ENCODE measurements around the gene SLC35F5.
"Not testable (repeated sequence)": the region's sequence is repeated elsewhere in the genome, so short reads cannot be mapped to it uniquely, and the experiment has no call there.

The SLC35F5 gene

GRCh38 chr2:113756355-113757137 is at the start of gene SLC35F5:
Gene SLC35F5, minus strand, starts transcription at chr2:113756642. Its CDS starts 233 bp downstream, at chr2:113756409.
- peak; percentile 69 for DNase-seq (ENCODE audit: low read depth, low spot score)

- no peak for DNase-seq (ENCODE audit: low read depth, low spot score)
These were observed 42.9 kb upstream of the SLC35F5 start for GRCh38 chr2:113799375-113799774.

GRCh38 chr2:113797237-113797636 is 40.8 kb upstream of the SLC35F5 start:
- no peak for DNase-seq (ENCODE audit: low read depth, low spot score)

GRCh38 chr2:113796592-113797175 is 40.2 kb upstream of the SLC35F5 start:
- no peak for DNase-seq (ENCODE audit: low read depth, low spot score)

GRCh38 chr2:113795405-113795920 is 39.0 kb upstream of the SLC35F5 start:
- DNase-seq (ENCODE audit: low read depth, low spot score): no peak

GRCh38 chr2:113791697-113792590 is 35.5 kb upstream of the SLC35F5 start:
- no peak for DNase-seq (ENCODE audit: low read depth, low spot score)

- no peak for DNase-seq (ENCODE audit: low read depth, low spot score)
These were observed 28.6 kb upstream of the SLC35F5 start for GRCh38 chr2:113784823-113785744.

GRCh38 chr2:113780472-113780871 is 24.0 kb upstream of the SLC35F5 start:
- DNase-seq (ENCODE audit: low read depth, low spot score): no peak

- DNase-seq (ENCODE audit: low read depth, low spot score): no peak
These were observed 20.9 kb upstream of the SLC35F5 start for GRCh38 chr2:113777371-113777770.

GRCh38 chr2:113776949-113777348 is 20.5 kb upstream of the SLC35F5 start:
- DNase-seq (ENCODE audit: low read depth, low spot score): no peak

- not testable (repeated sequence) for DNase-seq (ENCODE audit: low read depth, low spot score)
These were observed 18.2 kb upstream of the SLC35F5 start for GRCh38 chr2:113774616-113775015.

- DNase-seq (ENCODE audit: low read depth, low spot score): no peak
These were observed 14.5 kb upstream of the SLC35F5 start for GRCh38 chr2:113770929-113771328.

- DNase-seq (ENCODE audit: low read depth, low spot score): no peak
These were observed 13.1 kb upstream of the SLC35F5 start for GRCh38 chr2:113769555-113769954.

GRCh38 chr2:113768770-113769169 is 12.3 kb upstream of the SLC35F5 start:
- DNase-seq (ENCODE audit: low read depth, low spot score): no peak

GRCh38 chr2:113767811-113768460 is 11.5 kb upstream of the SLC35F5 start:
- DNase-seq (ENCODE audit: low read depth, low spot score): no peak

- DNase-seq (ENCODE audit: low read depth, low spot score): no peak
These were observed 8.8 kb upstream of the SLC35F5 start for GRCh38 chr2:113765276-113765675.

- no peak for DNase-seq (ENCODE audit: low read depth, low spot score)
These were observed 6.1 kb upstream of the SLC35F5 start for GRCh38 chr2:113762377-113763118.

- DNase-seq (ENCODE audit: low read depth, low spot score): no peak
These were observed 4.0 kb upstream of the SLC35F5 start for GRCh38 chr2:113760400-113760799.

GRCh38 chr2:113757138-113757657 is 756 bp upstream of the SLC35F5 start:
- DNase-seq (ENCODE audit: low read depth, low spot score): no peak

All from smooth muscle cell of the brain vasculature (primary cell).